Nephron progenitor cell (in vitro differentiated cells): Measurements from ENCODE around the gene CSAD.

ENCODE experiments used
- DNase-seq: peaks from one replicate; pipeline ENCODE4 v3.0.0; 2021
- H3K27ac Mint-ChIP-seq: 2 replicates; pipeline ENCODE4 v1.8.0; 2021; ENCODE audit warnings: mild to moderate bottlenecking, moderate library complexity, mixed read lengths
- H3K27me3 Mint-ChIP-seq: 2 replicates; pipeline ENCODE4 v1.8.0; 2021; ENCODE audit warnings: mild to moderate bottlenecking, low read depth, mixed read lengths; ENCODE audit not compliant: poor library complexity
- H3K36me3 Mint-ChIP-seq: 2 replicates; pipeline ENCODE4 v1.8.0; 2021; ENCODE audit warnings: low read depth, mixed read lengths
- H3K4me1 Mint-ChIP-seq: 2 replicates; pipeline ENCODE4 v1.8.0; 2021; ENCODE audit warnings: mixed read lengths
- H3K4me3 Mint-ChIP-seq: 2 replicates; pipeline ENCODE4 v1.8.0; 2021; ENCODE audit warnings: mild to moderate bottlenecking, moderate library complexity, mixed read lengths
- H3K9me3 Mint-ChIP-seq: 2 replicates; pipeline ENCODE4 v1.8.0; 2021; ENCODE audit warnings: mild to moderate bottlenecking, moderate library complexity, mixed read lengths
- CTCF ChIP-seq: fragments of 200-600 bp; sonication (generic); IDR thresholded peaks from 2 replicates; pipeline ENCODE4 v1.5.0; 2021; ENCODE audit warnings: antibody characterized with exemption

The CSAD gene

GRCh38 chr12:53197011-53197640, 16.4 kb upstream of the CSAD start:
- no peak for DNase-seq
- Mint-ChIP-seq H3K9me3 (no peaks in the 10 kb centered on the region), H3K4me3 (no peak overlapping the region), H3K27me3 (peaks cover 52% of the 10 kb centered on the region), H3K27ac (peak overlapping the region; percentile 25), H3K4me1 (peaks cover 5% of the 10 kb centered on the region), H3K36me3 (no peaks in the 10 kb centered on the region)
- TF ChIP-seq CTCF: no peak

- Mint-ChIP-seq H3K4me1 (peaks cover 5% of the 10 kb centered on the region), H3K4me3 (no peak overlapping the region), H3K36me3 (no peaks in the 10 kb centered on the region), H3K9me3 (no peaks in the 10 kb centered on the region), H3K27ac (no peak overlapping the region), H3K27me3 (peaks cover 47% of the 10 kb centered on the region)
- TF ChIP-seq CTCF: no peak
- no peak for DNase-seq
These were observed 15.8 kb upstream of the CSAD start for GRCh38 chr12:53196486-53196885.

- Mint-ChIP-seq H3K4me1 (no peaks in the 10 kb centered on the region), H3K27me3 (peaks cover 46% of the 10 kb centered on the region), H3K36me3 (no peaks in the 10 kb centered on the region), H3K9me3 (no peaks in the 10 kb centered on the region), H3K4me3 (no peak overlapping the region), H3K27ac (no peak overlapping the region)
- no peak for DNase-seq
- no peak for TF ChIP-seq CTCF
These were observed 15.0 kb upstream of the CSAD start for GRCh38 chr12:53195516-53196420.

GRCh38 chr12:53194973-53195372, 14.2 kb upstream of the CSAD start:
- H3K36me3 Mint-ChIP-seq: no peaks in the 10 kb centered on the region
- peaks cover 38% of the 10 kb centered on the region for H3K27me3 Mint-ChIP-seq

GRCh38 chr12:53193985-53194716, 13.4 kb upstream of the CSAD start:
- Mint-ChIP-seq H3K4me1 (no peaks in the 10 kb centered on the region), H3K4me3 (no peak overlapping the region), H3K36me3 (no peaks in the 10 kb centered on the region), H3K9me3 (no peaks in the 10 kb centered on the region), H3K27ac (no peak overlapping the region), H3K27me3 (peaks cover 33% of the 10 kb centered on the region)
- TF ChIP-seq CTCF: no peak
- no peak for DNase-seq

More at GRCh38 chr12:53194973-53195372, 14.2 kb upstream of the CSAD start:
- H3K9me3 Mint-ChIP-seq: no peaks in the 10 kb centered on the region
- TF ChIP-seq CTCF: no peak
- no peak overlapping the region for H3K27ac Mint-ChIP-seq
- no peak overlapping the region for H3K4me3 Mint-ChIP-seq
- H3K4me1 Mint-ChIP-seq: no peaks in the 10 kb centered on the region
- no peak for DNase-seq
